Muscle layer of colon (tissue), 2 donors: ENCODE data around the gene AKAP11.

Source experiments
- H3K27ac ChIP-seq: one replicate; pipeline ENCODE4 v1.7.0; 2013; ENCODE audit warnings: low read depth, mild to moderate bottlenecking, low read length, moderate library complexity
- H3K27me3 ChIP-seq, 2 donors: one replicate each; pipeline ENCODE4 v1.7.0; 2013; ENCODE audit warnings: low read length in 2 of 2, mild to moderate bottlenecking in 2 of 2; ENCODE audit not compliant: insufficient read depth in 2 of 2, control insufficient read depth in 1 of 2
- H3K36me3 ChIP-seq: one replicate; pipeline ENCODE4 v1.7.0; 2013; ENCODE audit warnings: mild to moderate bottlenecking, low read length; ENCODE audit not compliant: insufficient read depth
- H3K4me1 ChIP-seq: one replicate; pipeline ENCODE4 v1.7.0; 2013; ENCODE audit warnings: mild to moderate bottlenecking, low read length; ENCODE audit not compliant: insufficient read depth
- H3K4me3 ChIP-seq, 2 donors: one replicate each; pipeline ENCODE4 v1.7.0; 2013; ENCODE audit warnings: low read length in 2 of 2, low read depth in 1 of 2, mild to moderate bottlenecking in 1 of 2, moderate library complexity in 1 of 2
- H3K9ac ChIP-seq: one replicate; pipeline ENCODE4 v1.7.0; 2013; ENCODE audit warnings: low read length
- H3K9me3 ChIP-seq: one replicate; pipeline ENCODE4 v1.7.0; 2013; ENCODE audit warnings: mild to moderate bottlenecking, low read length
- donor health status: abdominal sarcoma.
- donor health status: Adenocarcinoma of cecum.

The AKAP11 gene

GRCh38 chr13:42307461-42307860, 35.5 kb downstream of the AKAP11 start:
- no peak overlapping the region for H3K27ac ChIP-seq
- H3K4me1 ChIP-seq: no peaks in the 10 kb centered on the region
- H3K27me3 ChIP-seq: no peaks in the 10 kb centered on the region
- no peaks in the 10 kb centered on the region for H3K9me3 ChIP-seq
- H3K9ac ChIP-seq: no peak overlapping the region
- H3K4me3 ChIP-seq: no peak overlapping the region
- H3K36me3 ChIP-seq: peaks cover 22% of the 10 kb centered on the region

DNA sequence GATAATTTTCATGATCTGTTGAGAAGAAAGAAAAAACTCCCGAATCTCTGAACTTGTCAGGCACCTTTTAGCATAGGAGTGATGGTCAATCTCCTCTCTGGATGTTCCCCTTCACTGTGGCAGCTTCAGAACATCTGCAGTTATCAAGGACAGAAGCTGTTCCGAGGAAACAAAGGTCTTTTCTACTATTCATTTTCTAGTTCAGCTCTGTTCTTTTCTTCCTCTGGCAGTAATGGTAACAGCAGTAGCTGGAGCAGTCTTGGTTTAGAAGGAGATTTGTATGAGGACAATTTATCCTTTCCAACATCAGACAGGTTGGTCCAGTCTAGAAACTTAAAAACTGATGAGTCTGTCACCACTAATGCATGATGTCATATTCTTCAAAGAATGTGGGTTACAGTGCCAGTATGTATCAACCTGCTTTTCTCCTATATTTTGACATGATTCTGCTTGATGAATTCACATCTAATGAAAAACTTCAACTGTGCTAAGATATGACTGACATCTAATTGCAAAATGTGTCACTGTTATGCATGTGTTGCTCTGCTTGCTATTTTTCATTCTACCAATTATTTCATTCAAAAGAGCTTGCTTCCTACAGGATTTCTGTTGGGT, 41.0 kb downstream of the AKAP11 start:
- no peak overlapping the region for H3K27ac ChIP-seq
- no peak overlapping the region for H3K4me3 ChIP-seq
- H3K9ac ChIP-seq: no peak overlapping the region
- H3K4me1 ChIP-seq: no peaks in the 10 kb centered on the region
- no peaks in the 10 kb centered on the region for H3K27me3 ChIP-seq
- H3K9me3 ChIP-seq: no peaks in the 10 kb centered on the region
- peaks cover 15% of the 10 kb centered on the region for H3K36me3 ChIP-seq

- Histone ChIP-seq H3K36me3 (no peaks in the 10 kb centered on the region), H3K4me1 (no peaks in the 10 kb centered on the region), H3K9ac (no peak overlapping the region), H3K27ac (no peak overlapping the region), H3K9me3 (no peaks in the 10 kb centered on the region), H3K27me3 (no peaks in the 10 kb centered on the region), H3K4me3 (no peak overlapping the region)
Observed at GRCh38 chr13:42318570-42318969, 46.6 kb downstream of the AKAP11 start.

DNA sequence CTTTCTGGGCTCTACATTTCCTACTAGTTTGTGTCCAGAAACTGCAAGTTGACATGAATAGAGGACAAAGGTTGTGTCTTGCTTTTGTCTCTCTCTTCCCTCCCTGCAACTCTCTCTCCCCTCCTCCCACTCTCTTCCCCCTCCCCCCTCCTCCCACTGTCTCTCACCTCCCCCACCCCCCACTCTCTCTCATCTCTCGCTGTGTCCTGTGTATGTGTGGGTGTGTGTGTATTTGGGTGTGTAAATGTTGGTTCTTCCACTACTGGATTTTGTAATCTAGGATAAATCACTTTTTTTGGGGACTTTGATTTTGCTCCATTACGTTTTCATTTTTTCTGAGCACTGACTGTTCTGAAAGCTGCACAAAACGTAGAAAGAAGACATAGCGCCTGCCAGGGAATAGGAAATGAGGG, 48.4 kb downstream of the AKAP11 start:
- no peaks in the 10 kb centered on the region for H3K9me3 ChIP-seq
- no peaks in the 10 kb centered on the region for H3K27me3 ChIP-seq
- no peaks in the 10 kb centered on the region for H3K36me3 ChIP-seq
- H3K9ac ChIP-seq: no peak overlapping the region
- no peaks in the 10 kb centered on the region for H3K4me1 ChIP-seq
- H3K27ac ChIP-seq: no peak overlapping the region
- H3K4me3 ChIP-seq: no peak overlapping the region

DNA sequence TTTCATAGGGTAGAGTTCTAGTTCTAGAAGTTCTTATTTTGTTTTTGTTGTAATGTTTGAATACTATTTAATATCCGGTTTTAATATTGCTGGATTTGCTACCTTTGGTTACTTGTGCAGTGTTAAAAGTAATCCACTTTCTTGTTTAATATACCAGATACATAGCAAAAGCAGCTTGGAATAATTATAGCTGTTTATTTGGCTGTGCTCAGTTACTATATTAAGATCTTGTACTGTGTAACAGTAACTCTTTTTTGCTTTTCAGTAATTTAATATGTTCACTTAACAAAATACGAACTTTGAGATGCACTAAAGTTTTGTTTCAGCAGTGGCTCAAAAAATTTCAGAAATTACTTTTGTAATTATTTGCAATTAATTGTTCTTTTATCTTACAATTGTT, 50.9 kb downstream of the AKAP11 start:
- Histone ChIP-seq H3K36me3 (no peaks in the 10 kb centered on the region), H3K9ac (no peak overlapping the region), H3K27ac (no peak overlapping the region), H3K4me1 (no peaks in the 10 kb centered on the region), H3K27me3 (no peaks in the 10 kb centered on the region), H3K4me3 (no peak overlapping the region), H3K9me3 (no peaks in the 10 kb centered on the region)

GRCh38 chr13:42324704-42325103, 52.8 kb downstream of the AKAP11 start:
- H3K27me3 ChIP-seq: no peaks in the 10 kb centered on the region

DNA sequence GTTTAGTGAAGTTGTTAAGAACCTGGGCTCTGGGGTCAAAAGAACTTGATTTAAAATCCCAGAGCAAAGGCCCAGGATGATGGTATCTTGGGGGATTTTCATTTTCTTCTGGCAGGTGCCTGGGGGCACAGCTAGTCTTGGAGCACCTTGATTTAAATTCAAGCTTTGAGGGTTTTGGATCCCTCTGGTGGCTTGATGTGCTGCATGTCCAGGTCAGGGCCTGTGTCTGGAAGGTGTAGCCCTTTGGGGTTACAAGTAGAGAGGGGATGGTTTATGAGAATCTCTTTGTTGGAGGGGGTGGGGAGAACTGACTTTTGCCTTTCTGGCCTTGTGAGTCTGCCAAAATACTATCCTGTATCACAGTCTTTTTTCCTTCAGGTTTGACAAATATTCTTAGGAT, 55.8 kb downstream of the AKAP11 start:
- Histone ChIP-seq H3K9ac (no peak overlapping the region), H3K36me3 (no peaks in the 10 kb centered on the region), H3K27ac (no peak overlapping the region), H3K4me3 (no peak overlapping the region), H3K9me3 (no peaks in the 10 kb centered on the region), H3K27me3 (no peaks in the 10 kb centered on the region), H3K4me1 (no peaks in the 10 kb centered on the region)

More at GRCh38 chr13:42324704-42325103, 52.8 kb downstream of the AKAP11 start:
- H3K36me3 ChIP-seq: no peaks in the 10 kb centered on the region
- no peaks in the 10 kb centered on the region for H3K4me1 ChIP-seq
- no peaks in the 10 kb centered on the region for H3K9me3 ChIP-seq
- no peak overlapping the region for H3K9ac ChIP-seq
- no peak overlapping the region for H3K27ac ChIP-seq
- H3K4me3 ChIP-seq: no peak overlapping the region

DNA sequence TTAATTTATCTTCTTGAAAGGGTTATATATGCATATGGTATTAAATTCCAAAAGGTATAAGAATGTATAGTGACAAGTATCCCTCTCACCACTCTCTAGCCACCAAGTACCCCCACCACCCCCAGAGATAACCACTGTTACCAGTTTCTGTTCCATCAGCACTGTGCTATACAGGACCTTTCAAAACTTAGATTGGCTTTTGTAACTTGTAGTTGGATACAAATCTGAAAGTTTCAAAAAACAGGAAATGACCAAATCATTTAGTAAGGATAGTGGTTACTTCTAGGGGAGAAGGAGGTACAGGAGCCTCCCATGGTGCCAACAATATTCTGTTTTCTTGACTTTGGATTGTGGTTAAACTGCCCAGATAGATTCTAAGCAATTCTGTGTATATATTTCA, 56.7 kb downstream of the AKAP11 start:
- Histone ChIP-seq H3K27ac (no peak overlapping the region), H3K36me3 (no peaks in the 10 kb centered on the region), H3K4me1 (no peaks in the 10 kb centered on the region), H3K4me3 (no peak overlapping the region), H3K9ac (no peak overlapping the region), H3K27me3 (no peaks in the 10 kb centered on the region), H3K9me3 (no peaks in the 10 kb centered on the region)

DNA sequence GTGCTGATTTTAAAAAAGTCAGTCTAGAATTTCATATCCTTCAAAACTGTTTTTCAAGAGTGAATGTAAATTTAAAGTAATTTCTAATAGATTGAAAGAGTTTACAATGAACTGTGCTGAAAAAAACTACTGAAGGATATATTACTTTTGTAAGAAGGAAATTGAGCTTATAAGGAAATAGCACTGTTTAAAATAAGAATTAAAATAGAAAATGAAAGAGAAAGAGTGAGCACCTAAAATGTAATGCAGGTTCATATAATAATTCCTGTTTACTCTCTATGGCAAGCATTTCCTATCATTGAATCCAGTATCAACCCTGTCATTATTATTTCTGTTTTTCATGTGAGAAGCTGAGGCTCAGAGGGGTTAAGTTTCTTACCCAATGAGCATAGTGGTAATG, 57.3 kb downstream of the AKAP11 start:
- Histone ChIP-seq H3K4me3 (no peak overlapping the region), H3K9me3 (no peaks in the 10 kb centered on the region), H3K36me3 (no peaks in the 10 kb centered on the region), H3K4me1 (no peaks in the 10 kb centered on the region), H3K27ac (no peak overlapping the region), H3K9ac (no peak overlapping the region), H3K27me3 (no peaks in the 10 kb centered on the region)

DNA sequence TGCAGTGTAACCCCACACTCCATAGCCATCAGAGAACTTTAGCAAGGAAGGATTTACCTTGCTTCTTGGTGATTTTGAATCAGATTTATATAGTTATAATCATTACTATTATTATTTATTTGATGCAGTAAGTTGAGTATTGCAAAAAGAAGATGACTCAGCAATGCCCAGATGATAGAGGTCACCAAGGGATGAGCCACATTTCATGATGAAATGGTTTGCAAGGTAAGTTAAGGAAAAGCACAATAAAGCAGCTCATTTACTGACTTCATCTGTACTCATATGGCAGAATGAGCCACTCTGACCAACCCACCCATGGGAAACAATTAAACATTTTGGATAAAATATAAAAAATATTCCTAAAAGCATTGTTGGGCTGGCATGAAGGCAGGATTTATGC, 59.1 kb downstream of the AKAP11 start:
- H3K4me1 ChIP-seq: no peaks in the 10 kb centered on the region

GRCh38 chr13:42333613-42334328, 61.8 kb downstream of the AKAP11 start:
- Histone ChIP-seq H3K4me3 (no peak overlapping the region), H3K9me3 (no peaks in the 10 kb centered on the region), H3K4me1 (no peaks in the 10 kb centered on the region), H3K9ac (no peak overlapping the region), H3K36me3 (no peaks in the 10 kb centered on the region), H3K27ac (no peak overlapping the region), H3K27me3 (no peaks in the 10 kb centered on the region)

More for the DNA sequence above, 59.1 kb downstream of the AKAP11 start:
- Histone ChIP-seq H3K9me3 (no peaks in the 10 kb centered on the region), H3K4me3 (no peak overlapping the region), H3K27ac (no peak overlapping the region), H3K9ac (no peak overlapping the region), H3K27me3 (no peaks in the 10 kb centered on the region), H3K36me3 (no peaks in the 10 kb centered on the region)

DNA sequence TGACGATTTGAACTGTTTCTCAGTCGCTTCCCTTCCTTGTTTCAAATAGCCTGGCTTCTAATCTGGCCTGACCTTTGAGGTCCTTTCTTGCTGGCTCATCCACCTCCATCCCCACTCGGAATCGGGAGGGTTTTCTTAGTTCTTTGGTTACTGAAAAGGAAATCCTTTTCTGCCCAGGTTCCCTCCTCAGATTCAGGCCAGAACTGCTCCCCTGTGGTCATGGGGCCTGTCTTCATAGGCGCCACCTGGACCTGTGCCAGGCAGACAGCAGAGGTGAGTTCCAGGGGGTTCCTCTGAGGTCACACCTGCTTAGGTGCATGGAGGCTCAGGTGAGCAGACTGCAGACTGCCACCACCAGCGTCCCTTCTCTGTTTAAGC, 62.4 kb downstream of the AKAP11 start:
- no peaks in the 10 kb centered on the region for H3K27me3 ChIP-seq
- no peaks in the 10 kb centered on the region for H3K36me3 ChIP-seq
- H3K4me3 ChIP-seq: no peak overlapping the region
- no peaks in the 10 kb centered on the region for H3K4me1 ChIP-seq
- H3K9ac ChIP-seq: no peak overlapping the region
- H3K27ac ChIP-seq: no peak overlapping the region
- H3K9me3 ChIP-seq: no peaks in the 10 kb centered on the region
